ENCODE measurements around the gene ERC2. TPM values are rescaled to one million over a fixed set of nuclear protein-coding genes. Genes with fewer than 3 reads are reported as not detected.

The ERC2 gene
- total RNA-seq, 2 experiments from 2014 or later, result not detected

- no peaks in the 10 kb centered on the region for H3K36me3 ChIP-seq (ENCODE audit: insufficient read depth, low read length)
- no peaks in the 10 kb centered on the region for H3K9me2 ChIP-seq (ENCODE audit: insufficient read depth, low read length)
- H3K4me3 ChIP-seq (ENCODE audit: low read depth, low read length, poor library complexity, severe bottlenecking), result no peak overlapping the region
- no peaks in the 10 kb centered on the region for H3K9me3 ChIP-seq (ENCODE audit: low read length)
- H3K4me2 ChIP-seq (ENCODE audit: low read length), result no peak overlapping the region
- no peak for DNase-seq (ENCODE audit: low spot score)
- no peaks in the 10 kb centered on the region for H4K20me1 ChIP-seq (ENCODE audit: insufficient read depth, low read length)
- intact Hi-C loops (cut with micrococcal nuclease; ENCODE audit: unreplicated experiment), result no loop called here
- no peaks in the 10 kb centered on the region for H3K4me1 ChIP-seq (ENCODE audit: insufficient read depth, low read length, poor library complexity, severe bottlenecking)
- no peaks in the 10 kb centered on the region for H3K79me2 ChIP-seq (ENCODE audit: insufficient read depth, low read depth, low read length)
- no peak overlapping the region for H3K27ac ChIP-seq (ENCODE audit: low read depth, low read length, poor library complexity, severe bottlenecking)
- ChIA-PET POLR2A (interaction anchor here (0.7 kb wide), 1 partner anchor 445 kb away, joined by 3 read pairs; no protein-coding TSS in a partner anchor), CTCF (ENCODE audit: unreplicated experiment) (no interaction called here)
- BruUV-seq (replicated peaks), result no TSS peak
- H2AFZ ChIP-seq (ENCODE audit: low read length), result no peak overlapping the region
- TF ChIP-seq, protein P1, sequence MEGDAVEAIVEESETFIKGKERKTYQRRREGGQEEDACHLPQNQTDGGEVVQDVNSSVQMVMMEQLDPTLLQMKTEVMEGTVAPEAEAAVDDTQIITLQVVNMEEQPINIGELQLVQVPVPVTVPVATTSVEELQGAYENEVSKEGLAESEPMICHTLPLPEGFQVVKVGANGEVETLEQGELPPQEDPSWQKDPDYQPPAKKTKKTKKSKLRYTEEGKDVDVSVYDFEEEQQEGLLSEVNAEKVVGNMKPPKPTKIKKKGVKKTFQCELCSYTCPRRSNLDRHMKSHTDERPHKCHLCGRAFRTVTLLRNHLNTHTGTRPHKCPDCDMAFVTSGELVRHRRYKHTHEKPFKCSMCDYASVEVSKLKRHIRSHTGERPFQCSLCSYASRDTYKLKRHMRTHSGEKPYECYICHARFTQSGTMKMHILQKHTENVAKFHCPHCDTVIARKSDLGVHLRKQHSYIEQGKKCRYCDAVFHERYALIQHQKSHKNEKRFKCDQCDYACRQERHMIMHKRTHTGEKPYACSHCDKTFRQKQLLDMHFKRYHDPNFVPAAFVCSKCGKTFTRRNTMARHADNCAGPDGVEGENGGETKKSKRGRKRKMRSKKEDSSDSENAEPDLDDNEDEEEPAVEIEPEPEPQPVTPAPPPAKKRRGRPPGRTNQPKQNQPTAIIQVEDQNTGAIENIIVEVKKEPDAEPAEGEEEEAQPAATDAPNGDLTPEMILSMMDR (conservative IDR thresholded peaks at IDR 0.05; ENCODE audit: low read length), result no peak
- no peak for TF ChIP-seq EZH2phosphoT487 (IDR thresholded peaks at IDR 0.05; ENCODE audit: borderline replicate concordance, low read depth, low read length)
These were observed 969.7 kb downstream of the ERC2 start for GRCh38 chr3:55498520-55498919.

DNA sequence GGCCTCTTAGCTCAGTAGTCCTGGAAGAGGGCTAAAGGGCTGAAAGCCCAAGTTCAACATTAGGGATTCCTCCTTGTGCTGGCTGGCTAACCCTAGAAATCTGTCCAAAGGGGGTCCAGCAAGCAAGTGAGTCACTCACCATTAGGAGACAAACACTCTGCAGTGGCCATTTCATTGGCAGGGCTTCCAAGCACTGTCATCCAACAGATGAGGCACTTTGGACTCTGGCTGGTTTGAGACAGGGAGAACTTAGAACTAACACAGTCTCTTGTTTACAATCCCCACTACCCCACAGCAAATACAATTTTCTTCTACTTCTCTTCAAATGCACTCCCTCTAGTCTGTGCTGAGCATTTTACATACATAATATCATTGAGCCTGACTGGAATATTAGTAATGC, 971.0 kb downstream of the ERC2 start:
- no peak overlapping the region for H3K4me3 ChIP-seq (ENCODE audit: low read depth, low read length, poor library complexity, severe bottlenecking)
- H3K27ac ChIP-seq (ENCODE audit: low read depth, low read length, poor library complexity, severe bottlenecking), result no peak overlapping the region
- BruUV-seq (replicated peaks), result no TSS peak
- no peaks in the 10 kb centered on the region for H4K20me1 ChIP-seq (ENCODE audit: insufficient read depth, low read length)
- H3K9me3 ChIP-seq (ENCODE audit: low read length), result no peaks in the 10 kb centered on the region
- DNase-seq (ENCODE audit: low spot score), result no peak
- H3K4me1 ChIP-seq (ENCODE audit: insufficient read depth, low read length, poor library complexity, severe bottlenecking), result no peaks in the 10 kb centered on the region
- H3K36me3 ChIP-seq (ENCODE audit: insufficient read depth, low read length), result no peaks in the 10 kb centered on the region
- no peak overlapping the region for H3K4me2 ChIP-seq (ENCODE audit: low read length)
- intact Hi-C loops (cut with micrococcal nuclease; ENCODE audit: unreplicated experiment), result no loop called here
- ChIA-PET CTCF (ENCODE audit: unreplicated experiment) (no interaction called here), POLR2A (no interaction called here)
- no peak overlapping the region for H2AFZ ChIP-seq (ENCODE audit: low read length)
- no peak for TF ChIP-seq EZH2phosphoT487 (IDR thresholded peaks at IDR 0.05; ENCODE audit: borderline replicate concordance, low read depth, low read length)
- TF ChIP-seq, protein P1 (conservative IDR thresholded peaks at IDR 0.05; ENCODE audit: low read length), result no peak
- H3K9me2 ChIP-seq (ENCODE audit: insufficient read depth, low read length), result no peaks in the 10 kb centered on the region
- no peaks in the 10 kb centered on the region for H3K79me2 ChIP-seq (ENCODE audit: insufficient read depth, low read depth, low read length)

- H3K79me2 ChIP-seq (ENCODE audit: insufficient read depth, low read depth, low read length), result no peaks in the 10 kb centered on the region
- TF ChIP-seq, protein P1 (conservative IDR thresholded peaks at IDR 0.05; ENCODE audit: low read length), result no peak
- no peak for TF ChIP-seq EZH2phosphoT487 (IDR thresholded peaks at IDR 0.05; ENCODE audit: borderline replicate concordance, low read depth, low read length)
- ChIA-PET CTCF (ENCODE audit: unreplicated experiment) (no interaction called here), POLR2A (no interaction called here)
- no peak overlapping the region for H2AFZ ChIP-seq (ENCODE audit: low read length)
- H3K4me3 ChIP-seq (ENCODE audit: low read depth, low read length, poor library complexity, severe bottlenecking), result no peak overlapping the region
- no peak overlapping the region for H3K4me2 ChIP-seq (ENCODE audit: low read length)
- intact Hi-C loops (cut with micrococcal nuclease; ENCODE audit: unreplicated experiment), result no loop called here
- DNase-seq (ENCODE audit: low spot score), result no peak
- H3K36me3 ChIP-seq (ENCODE audit: insufficient read depth, low read length), result no peaks in the 10 kb centered on the region
- no peaks in the 10 kb centered on the region for H4K20me1 ChIP-seq (ENCODE audit: insufficient read depth, low read length)
- no TSS peak for BruUV-seq (replicated peaks)
- no peaks in the 10 kb centered on the region for H3K9me3 ChIP-seq (ENCODE audit: low read length)
- no peaks in the 10 kb centered on the region for H3K9me2 ChIP-seq (ENCODE audit: insufficient read depth, low read length)
- no peaks in the 10 kb centered on the region for H3K4me1 ChIP-seq (ENCODE audit: insufficient read depth, low read length, poor library complexity, severe bottlenecking)
- no peak overlapping the region for H3K27ac ChIP-seq (ENCODE audit: low read depth, low read length, poor library complexity, severe bottlenecking)
These were observed 973.3 kb downstream of the ERC2 start for GRCh38 chr3:55494976-55495375.

All from OCI-LY7 (cell line).